HL-60/S4 treated with phorbol 12-myristate 13-acetate at 8.2 ng/mL for 4 days and 3 days (cell line): Measurements from ENCODE around the gene PHLDB2.

ENCODE experiments used
- in situ Hi-C: fragments of 300-500 bp; cut with MboI; formaldehyde crosslinking; loops from 2 replicates; pipeline ENCODE4 v1.15.0; 2022; ENCODE audit warnings: low sequenced_read_pairs

The PHLDB2 gene

DNA sequence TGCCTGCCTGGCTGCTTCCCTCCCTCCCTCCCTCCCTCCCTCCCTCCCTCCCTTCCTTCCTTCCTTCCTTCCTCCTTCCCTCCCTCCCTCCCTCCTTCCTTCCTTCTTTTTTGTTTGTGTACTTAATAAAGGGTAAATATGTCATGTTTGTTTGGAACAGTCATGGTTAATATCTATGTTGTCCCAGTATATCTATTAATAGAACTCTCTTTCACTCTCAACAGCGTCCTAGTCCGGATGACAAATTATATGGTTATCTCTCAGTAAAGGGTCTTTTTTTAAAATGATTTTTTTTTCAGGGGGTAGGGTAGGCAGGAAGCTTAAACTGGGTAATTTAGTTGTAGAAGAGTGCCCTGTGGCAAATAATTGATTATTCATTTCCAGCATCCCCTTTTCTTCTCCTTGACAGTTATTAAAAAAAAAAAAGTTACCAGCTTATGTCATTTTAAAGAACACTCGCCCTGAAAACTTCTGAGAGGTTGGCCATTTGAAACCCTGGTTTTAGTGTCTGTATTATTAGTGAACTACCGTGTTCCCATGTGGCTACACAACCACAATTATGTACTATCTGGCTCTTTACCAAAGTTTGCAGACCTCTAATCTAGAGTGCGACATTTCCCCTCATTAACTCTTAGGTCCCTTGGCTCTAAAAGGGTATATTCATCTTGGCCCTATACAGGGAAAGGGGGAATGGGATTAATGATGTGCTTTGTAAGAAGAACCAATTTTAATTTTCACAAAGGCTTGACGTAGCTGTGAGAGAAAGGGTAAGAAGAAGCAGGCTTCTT is 153.3 kb downstream of the PHLDB2 start:
- in situ Hi-C loops: no loop called here

DNA sequence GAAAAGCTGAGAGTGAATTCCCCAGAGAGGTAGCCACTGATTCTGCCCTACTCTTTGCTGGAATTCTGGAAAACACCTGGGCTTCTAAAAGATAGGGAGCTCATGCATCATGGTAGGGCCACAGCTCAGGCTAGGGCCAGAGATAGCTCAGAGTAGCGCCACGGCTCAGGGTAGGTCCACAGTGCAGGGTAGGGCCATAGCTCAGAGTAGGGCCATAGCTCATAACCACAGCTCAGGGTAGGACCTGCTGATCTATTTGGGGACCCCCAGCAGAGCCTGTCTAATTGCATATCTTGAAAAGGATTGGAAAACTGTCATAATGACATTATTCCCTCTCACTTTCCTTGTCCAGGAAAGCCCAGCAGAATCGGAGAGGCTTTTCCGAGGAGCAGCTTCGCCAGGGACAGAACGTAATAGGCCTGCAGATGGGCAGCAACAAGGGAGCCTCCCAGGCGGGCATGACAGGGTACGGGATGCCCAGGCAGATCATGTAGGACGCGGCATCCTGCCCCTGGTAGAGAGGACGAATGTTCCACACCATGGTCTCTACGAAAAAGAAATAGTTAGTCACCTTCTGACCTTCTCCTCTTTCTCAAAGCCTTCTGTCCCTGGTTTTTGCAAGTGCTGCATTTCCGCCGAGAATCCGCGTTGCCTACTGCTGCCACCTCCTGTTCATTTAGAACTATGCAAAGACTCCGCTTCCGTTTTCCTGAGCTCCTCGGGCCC is 154.2 kb downstream of the PHLDB2 start:
- in situ Hi-C loops: no loop called here

DNA sequence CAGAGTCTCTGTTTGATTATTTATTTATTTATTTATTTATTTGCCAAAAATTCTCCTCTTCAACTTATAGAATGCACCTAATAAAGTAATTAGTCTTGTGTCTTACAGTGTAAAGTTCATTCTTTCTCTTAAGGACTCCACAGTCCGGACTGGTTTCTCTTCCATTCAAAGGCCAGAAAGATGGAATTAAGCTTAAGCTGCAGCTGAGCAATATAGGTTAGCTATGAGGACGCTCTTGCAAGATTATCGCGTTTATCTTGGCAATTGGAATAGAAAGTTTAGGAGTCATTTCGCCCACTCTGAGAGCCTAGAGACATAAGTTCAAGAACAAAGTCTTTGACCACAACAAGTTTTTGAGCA is 154.7 kb downstream of the PHLDB2 start:
- in situ Hi-C loops: no loop called here

DNA sequence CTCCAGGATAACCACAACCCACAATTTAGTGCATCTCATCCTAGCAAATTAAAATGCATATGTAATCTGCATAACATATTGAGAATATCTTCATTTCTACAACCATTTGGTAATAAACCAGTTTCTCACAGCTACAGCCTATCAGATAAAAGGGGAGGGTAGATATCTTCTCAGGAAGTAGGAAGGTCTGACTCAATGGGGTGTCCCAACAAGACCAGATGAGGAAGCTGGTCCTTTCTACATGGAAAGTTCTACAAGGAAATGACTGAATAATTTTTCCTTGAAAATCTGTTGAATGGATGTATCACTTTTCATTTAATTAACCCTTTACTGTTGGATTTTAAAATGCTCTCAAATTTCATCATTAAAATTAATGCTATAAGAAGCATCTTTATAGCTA is 158.0 kb downstream of the PHLDB2 start:
- in situ Hi-C loops: no loop called here

DNA sequence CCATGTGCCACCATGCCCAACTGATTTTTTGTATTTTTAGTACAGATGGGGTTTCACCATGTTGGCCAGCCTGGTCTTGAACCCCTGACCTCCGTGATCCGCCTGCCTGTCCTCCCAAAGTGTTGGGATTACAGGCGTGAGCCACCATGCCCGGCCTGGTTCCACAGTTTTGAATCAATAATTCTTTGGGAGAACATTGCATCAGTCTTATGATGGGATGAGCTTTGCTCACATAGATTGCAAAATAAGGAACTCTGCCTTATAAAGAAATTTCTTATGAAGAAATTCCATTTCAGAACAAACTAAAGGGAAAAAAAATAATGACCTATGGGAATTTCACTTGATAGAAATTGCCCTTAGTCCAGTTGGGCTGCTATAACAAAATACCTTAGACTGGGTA is 159.6 kb downstream of the PHLDB2 start:
- in situ Hi-C loops: no loop called here

DNA sequence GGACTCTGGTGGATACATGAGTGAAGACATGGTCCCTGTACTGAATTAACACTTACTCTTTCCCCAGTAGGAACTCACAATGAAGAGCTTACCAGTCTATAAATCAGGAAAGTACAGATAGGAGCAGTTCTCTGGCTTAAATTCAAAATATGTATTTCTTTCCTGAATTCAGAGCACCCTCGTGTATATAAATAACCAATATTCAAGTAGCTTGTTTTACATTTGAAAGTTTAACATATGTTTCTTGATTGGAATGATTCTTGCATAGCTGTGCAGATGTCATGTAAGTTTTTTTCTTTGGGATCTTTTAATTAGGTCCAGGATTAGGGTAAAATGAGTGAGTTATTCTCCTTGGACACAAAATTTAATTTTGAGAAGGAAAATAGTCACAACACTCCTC is 160.7 kb downstream of the PHLDB2 start:
- in situ Hi-C loops: no loop called here

DNA sequence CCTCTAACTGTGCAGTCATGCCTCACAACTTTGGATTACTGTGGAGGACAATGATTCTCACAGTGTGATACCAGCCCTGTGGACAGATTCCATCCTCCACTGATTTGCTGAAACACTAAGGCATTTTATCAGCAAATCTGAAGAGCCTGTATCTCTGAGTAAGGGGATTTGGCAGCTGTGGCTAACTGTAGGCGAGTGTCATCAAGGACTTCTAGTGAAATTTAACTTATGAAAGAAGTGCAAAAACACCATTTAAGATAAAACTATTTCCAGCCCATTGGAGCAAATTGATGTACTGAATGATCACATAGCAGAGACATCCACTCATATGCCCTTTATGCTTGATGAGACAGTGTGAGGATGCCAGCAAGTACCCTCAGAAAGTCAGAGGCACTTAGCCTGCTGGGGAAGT is 161.6 kb downstream of the PHLDB2 start:
- in situ Hi-C loops: no loop called here
